Left lung (tissue), 14 donors: ENCODE measurements around the gene CCDC175. TPM values are rescaled to one million over a fixed set of nuclear protein-coding genes. Genes with fewer than 3 reads are reported as not detected.

Source experiments
- ATAC-seq: fragments of 200-7000 bp; cut with Tn5 transposase; one replicate; pipeline ENCODE4 v1.9.1; 2020; ENCODE audit warnings: moderate library complexity
- DNase-seq, 4 donors: peaks; one replicate each; pipeline ENCODE4 v3.0.0-alpha.2; 2013 to 2020
- H3K27ac ChIP-seq, 2 donors: fragments of 200-600 bp; sonication (generic) in 1 of 2; one replicate each; pipeline versions ENCODE4 v1.5.0 to v1.8.0; 2020 to 2021
- H3K27me3 ChIP-seq, 2 donors: fragments of 200-600 bp; sonication (generic) in 1 of 2; one replicate each; pipeline versions ENCODE4 v1.5.0 to v1.8.0; 2020 to 2021
- H3K36me3 ChIP-seq, 2 donors: fragments of 200-600 bp; sonication (generic) in 1 of 2; one replicate each; pipeline versions ENCODE4 v1.5.0 to v1.8.0; 2020 to 2021
- H3K4me1 ChIP-seq, 2 donors: fragments of 200-600 bp; one replicate each; pipeline ENCODE4 v1.8.0; 2021
- H3K4me3 ChIP-seq, 2 donors: fragments of 200-600 bp; sonication (generic) in 1 of 2; one replicate each; pipeline versions ENCODE4 v1.5.0 to v1.8.0; 2020 to 2021; ENCODE audit warnings: mild to moderate bottlenecking in 1 of 2
- H3K9me3 ChIP-seq, 2 donors: fragments of 200-600 bp; sonication (generic) in 1 of 2; one replicate each; pipeline versions ENCODE4 v1.5.0 to v1.8.0; 2020 to 2021
- intact Hi-C, 2 donors: fragments of 100-400 bp; cut with DNase I; formaldehyde crosslinking; loops; one replicate each; pipeline versions ENCODE4 v1.11.2 to v1.14.2; 2022
- long read RNA-seq, 12 donors: library from polyadenylated mRNA in 2 of 12; unstranded in 2 of 12; transcript quantifications; one replicate each; pipeline ENCODE4 v2.0.0 and lab custom pipeline, GENCODE V29; 2019 to 2026
- polyA plus RNA-seq, 6 donors: library from polyadenylated mRNA; unstranded; fragments of 120-200 nt; gene quantifications; one replicate each; pipeline ENCODE4 v1.2.1, GENCODE V29; 2013; ENCODE audit not compliant: insufficient read length in 6 of 6
- total RNA-seq, 2 donors: library from RNA; stranded (reverse); fragmentation: NEBNext Ultra II Directional; extraction: Animal tissue kit (Norgen Biotek cat#: 25700); gene quantifications; one replicate each; pipeline ENCODE4 v1.2.1, GENCODE V29; 2021
- TF ChIP-seq, protein P1 (sequence below), 2 donors: fragments of 200-600 bp; sonication (generic) in 1 of 2; IDR thresholded peaks; one replicate each; pipeline versions ENCODE4 v1.5.0 to v1.8.0; 2021; ENCODE audit warnings: antibody characterized with exemption in 2 of 2
- donor health status: DM: no; HTN: yes; CAD: no.
- donor health status: DM: no; HTN: no; CAD: no.

CCDC175 gene
- total RNA-seq (not detected), polyA plus RNA-seq (under 1 TPM in 5 of 6 donors, not detected in 1; 0.30 to 0.66 (median 0.41) TPM)
- long read RNA-seq, donor 1, result 0 reads
- long read RNA-seq, donor 2, result 0 reads
- long read RNA-seq, donor 3, result 0 reads
- long read RNA-seq, donor 4, result 0 reads
- long read RNA-seq, donor 5, result 0 reads
- long read RNA-seq, donor 6, result 0 reads
- long read RNA-seq, donor 7, result 0 reads
- long read RNA-seq, donor 8, result 0 reads
- long read RNA-seq, donor 9, result 0 reads
- long read RNA-seq, donor 10, result 0 reads
- long read RNA-seq, donor 11, result 0 reads
- long read RNA-seq, donor 12, result 0 reads

DNA sequence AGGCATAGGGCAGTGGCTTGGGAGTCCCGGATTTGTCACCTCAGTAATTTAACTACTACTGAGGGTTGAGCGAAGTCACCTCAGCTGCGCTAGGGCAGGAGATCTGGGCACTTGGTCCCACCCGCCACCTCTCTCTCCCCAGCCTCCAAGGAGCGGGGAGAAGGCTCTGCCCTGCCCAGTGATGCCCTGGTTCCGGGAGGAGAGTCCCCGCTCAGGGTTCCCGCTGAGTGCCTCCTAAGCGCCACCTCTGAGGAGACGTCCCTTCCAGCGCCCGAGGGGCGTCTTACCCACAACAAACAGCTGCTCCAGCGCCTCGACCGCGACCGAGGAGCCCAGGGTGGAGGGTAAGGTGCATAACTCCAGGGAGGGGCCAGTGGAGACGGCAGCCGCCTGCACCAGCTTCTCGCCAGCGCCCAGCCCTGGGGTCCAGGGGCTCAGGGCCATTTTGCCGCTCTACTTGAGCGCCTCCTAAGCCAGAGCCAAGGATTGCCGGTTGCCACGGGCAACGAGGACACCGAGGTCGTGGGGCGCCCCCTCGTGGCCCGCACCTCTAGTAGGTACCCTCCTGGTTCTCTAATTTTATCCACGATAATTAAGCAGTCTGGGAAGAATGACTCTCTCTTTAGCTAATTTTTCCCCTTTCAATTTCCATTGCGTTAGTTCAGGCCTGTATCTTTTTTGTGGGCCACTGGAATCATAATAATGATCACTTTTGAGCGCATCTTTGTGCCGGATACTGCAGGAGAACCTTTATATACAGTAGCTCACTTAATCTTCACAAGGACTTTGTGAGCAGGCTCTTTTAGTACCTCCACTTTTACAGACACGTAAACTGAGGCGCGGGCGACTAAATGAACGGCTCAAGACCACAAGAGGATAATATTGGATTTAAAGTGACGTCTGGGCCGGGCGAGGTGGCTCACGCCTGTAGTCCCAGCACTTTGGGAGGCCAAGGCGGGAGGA lies at the start of gene CCDC175:
Gene CCDC175, minus strand, starts transcription at position 481 of the 963 bp plus-strand sequence. Its CDS starts 37 bp downstream, at position 444.
- intact Hi-C loops, result loop anchor here in 1 of 2 donors (10.0 kb wide), 1 partner anchor 72 kb away; no protein-coding TSS in a partner anchor
- H3K36me3 ChIP-seq, result no peaks in the 10 kb centered on the region
- no peak within 1 kb of the TSS for H3K27ac ChIP-seq
- peak within 1 kb of the TSS; percentile 24 to 43 for H3K4me3 ChIP-seq
- peaks cover 0 to 11% of the 10 kb centered on the region in 2 donors for H3K4me1 ChIP-seq
- H3K9me3 ChIP-seq, result no peaks in the 10 kb centered on the region
- ATAC-seq (peak; percentile 100), DNase-seq (peak; percentile 60 to 95 (median 87))
- TF ChIP-seq, protein P1, sequence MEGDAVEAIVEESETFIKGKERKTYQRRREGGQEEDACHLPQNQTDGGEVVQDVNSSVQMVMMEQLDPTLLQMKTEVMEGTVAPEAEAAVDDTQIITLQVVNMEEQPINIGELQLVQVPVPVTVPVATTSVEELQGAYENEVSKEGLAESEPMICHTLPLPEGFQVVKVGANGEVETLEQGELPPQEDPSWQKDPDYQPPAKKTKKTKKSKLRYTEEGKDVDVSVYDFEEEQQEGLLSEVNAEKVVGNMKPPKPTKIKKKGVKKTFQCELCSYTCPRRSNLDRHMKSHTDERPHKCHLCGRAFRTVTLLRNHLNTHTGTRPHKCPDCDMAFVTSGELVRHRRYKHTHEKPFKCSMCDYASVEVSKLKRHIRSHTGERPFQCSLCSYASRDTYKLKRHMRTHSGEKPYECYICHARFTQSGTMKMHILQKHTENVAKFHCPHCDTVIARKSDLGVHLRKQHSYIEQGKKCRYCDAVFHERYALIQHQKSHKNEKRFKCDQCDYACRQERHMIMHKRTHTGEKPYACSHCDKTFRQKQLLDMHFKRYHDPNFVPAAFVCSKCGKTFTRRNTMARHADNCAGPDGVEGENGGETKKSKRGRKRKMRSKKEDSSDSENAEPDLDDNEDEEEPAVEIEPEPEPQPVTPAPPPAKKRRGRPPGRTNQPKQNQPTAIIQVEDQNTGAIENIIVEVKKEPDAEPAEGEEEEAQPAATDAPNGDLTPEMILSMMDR (IDR thresholded peaks at IDR 0.05), result peak; percentile 52 to 62
- H3K27me3 ChIP-seq, result peaks cover 0 to 26% of the 10 kb centered on the region in 2 donors

DNA sequence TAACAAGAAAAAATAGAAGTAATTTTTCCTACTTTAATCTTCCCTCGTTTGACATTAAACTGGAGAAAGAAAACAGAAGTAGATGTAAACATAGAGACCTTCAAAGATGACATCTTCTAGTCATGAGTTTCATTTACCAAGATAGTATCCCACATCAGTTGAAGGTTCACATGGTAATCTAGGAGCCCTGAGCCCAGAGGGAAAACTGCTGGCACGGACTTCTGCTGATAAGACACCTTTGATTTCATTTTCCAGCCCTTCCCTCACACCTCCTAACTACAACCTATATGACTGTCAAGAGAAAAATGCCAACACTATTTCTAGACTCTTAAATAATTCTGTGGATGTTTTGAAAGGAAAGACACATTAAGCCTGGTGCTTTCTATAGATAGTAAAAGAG lies 46.0 kb upstream of the CCDC175 start:
- H3K4me3 ChIP-seq, result no peak overlapping the region
- H3K27me3 ChIP-seq, result no peaks in the 10 kb centered on the region
- no peaks in the 10 kb centered on the region for H3K9me3 ChIP-seq
- TF ChIP-seq, protein P1 (IDR thresholded peaks at IDR 0.05), result no peak
- H3K27ac ChIP-seq, result no peak overlapping the region
- no peaks in the 10 kb centered on the region for H3K36me3 ChIP-seq
- intact Hi-C loops, result no loop called here
- ATAC-seq (no peak), DNase-seq (no peak)
- no peaks in the 10 kb centered on the region for H3K4me1 ChIP-seq

DNA sequence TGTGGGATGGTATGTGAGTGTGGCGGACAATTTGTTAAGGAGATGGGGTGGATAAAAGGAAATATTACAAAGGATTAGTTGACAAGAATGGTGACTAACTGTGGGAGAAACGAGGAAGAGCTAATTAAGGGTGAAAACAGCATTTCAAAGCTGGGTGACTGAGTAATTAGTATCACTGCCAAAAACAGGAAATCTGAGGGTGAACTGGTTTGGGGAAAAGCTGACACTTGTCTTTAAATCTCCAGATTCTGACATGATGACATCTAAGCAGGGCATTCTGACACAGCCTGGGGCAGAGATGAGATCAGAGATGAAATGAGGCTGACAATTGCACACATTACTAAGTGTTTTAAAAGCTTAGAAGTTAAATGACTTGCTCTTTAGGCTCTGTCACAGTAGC lies 42.4 kb upstream of the CCDC175 start:
- no peak overlapping the region for H3K27ac ChIP-seq
- no peaks in the 10 kb centered on the region for H3K4me1 ChIP-seq
- no peak overlapping the region for H3K4me3 ChIP-seq
- DNase-seq (no peak), ATAC-seq (no peak)
- intact Hi-C loops, result no loop called here
- TF ChIP-seq, protein P1 (IDR thresholded peaks at IDR 0.05), result no peak
- no peaks in the 10 kb centered on the region for H3K27me3 ChIP-seq
- peaks cover 0 to 6% of the 10 kb centered on the region in 2 donors for H3K9me3 ChIP-seq
- no peaks in the 10 kb centered on the region for H3K36me3 ChIP-seq

DNA sequence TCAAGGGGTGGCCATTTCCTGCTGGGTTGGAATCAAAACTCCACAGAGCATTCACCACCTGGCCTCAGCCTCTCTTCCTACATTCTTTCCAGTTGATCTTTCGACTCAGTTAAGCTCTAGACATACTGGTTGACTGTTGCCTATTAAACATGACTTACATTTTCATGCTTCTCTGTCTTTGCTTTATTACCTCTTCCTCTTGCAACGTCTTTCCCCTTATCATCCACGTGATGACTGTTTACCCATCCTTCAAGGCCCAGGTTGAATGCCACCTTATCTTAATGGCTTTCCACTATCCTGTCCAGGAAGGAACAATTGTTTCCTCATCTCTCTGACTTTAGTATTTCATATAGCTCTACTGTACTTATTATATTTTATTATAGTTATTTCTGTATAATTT lies 24.4 kb upstream of the CCDC175 start:
- intact Hi-C loops, result no loop called here
- TF ChIP-seq, protein P1 (IDR thresholded peaks at IDR 0.05), result no peak
- no peak overlapping the region for H3K27ac ChIP-seq
- DNase-seq (no peak), ATAC-seq (no peak)
- no peaks in the 10 kb centered on the region for H3K4me1 ChIP-seq
- no peaks in the 10 kb centered on the region for H3K27me3 ChIP-seq
- no peaks in the 10 kb centered on the region for H3K9me3 ChIP-seq
- H3K36me3 ChIP-seq, result no peaks in the 10 kb centered on the region
- H3K4me3 ChIP-seq, result no peak overlapping the region
